HepG2 (cell line): Measurements from ENCODE around the gene FAM114A1. TPM values are rescaled to one million over a fixed set of nuclear protein-coding genes. Genes with fewer than 3 reads are reported as not detected.

Experiments
- ATF7-NPFF ChIP-seq: sonication (generic); formaldehyde crosslinking; IDR thresholded peaks from 2 replicates; pipeline ENCODE4 v1.8.1; 2023; ENCODE audit warnings: mild to moderate bottlenecking, low read depth, missing genetic modification reagents, moderate library complexity
- CHD4 ChIP-seq: fragments of 200-600 bp; sonication (generic); IDR thresholded peaks from 2 replicates; pipeline ENCODE4 v1.7.0; 2017; ENCODE audit warnings: mild to moderate bottlenecking, low read length, borderline replicate concordance
- GTF2F1 ChIP-seq: fragments of 150-350 bp; IDR thresholded peaks from 2 replicates; pipeline ENCODE4 v1.6.1; 2014; ENCODE audit warnings: low read length
- HMG20A ChIP-seq: IDR thresholded peaks from 2 replicates; pipeline ENCODE4 v1.6.1; 2016; ENCODE audit warnings: borderline replicate concordance
- MATR3 ChIP-seq: sonication (generic); formaldehyde crosslinking; IDR thresholded peaks from 2 replicates; pipeline ENCODE4 v1.4.0; 2020; ENCODE audit warnings: missing genetic modification reagents
- MXD4 ChIP-seq: IDR thresholded peaks from 2 replicates; pipeline ENCODE4 v1.6.1; 2016; ENCODE audit warnings: mild to moderate bottlenecking, missing biosample characterization, missing genetic modification reagents
- NFE2L2 ChIP-seq: fragments of 150-350 bp; IDR thresholded peaks from 2 replicates; pipeline ENCODE4 v1.6.1; 2014; ENCODE audit warnings: low read length
- NKX3-1 ChIP-seq: sonication (generic); formaldehyde crosslinking; IDR thresholded peaks from 2 replicates; pipeline ENCODE4 v1.5.0; 2020; ENCODE audit warnings: missing genetic modification reagents
- RBAK ChIP-seq: sonication (generic); formaldehyde crosslinking; IDR thresholded peaks from 2 replicates; pipeline ENCODE4 v1.5.1; 2020; ENCODE audit warnings: mild to moderate bottlenecking, missing genetic modification reagents
- TAF1 ChIP-seq: sonication (generic); formaldehyde crosslinking; IDR thresholded peaks from 2 replicates; pipeline ENCODE4 v1.4.0; 2020; ENCODE audit warnings: missing genetic modification reagents
- ZC3H13 ChIP-seq: sonication (generic); formaldehyde crosslinking; IDR thresholded peaks from 2 replicates; pipeline ENCODE4 v1.8.1; 2023; ENCODE audit warnings: mild to moderate bottlenecking, missing genetic modification reagents, moderate library complexity
- ZNF235 ChIP-seq: sonication (generic); formaldehyde crosslinking; IDR thresholded peaks from 2 replicates; pipeline ENCODE4 v1.8.1; 2023; ENCODE audit warnings: mild to moderate bottlenecking, missing genetic modification reagents, borderline replicate concordance
- ZNF24 ChIP-seq: fragments of 450-650 bp; IDR thresholded peaks from 2 replicates; pipeline ENCODE4 v1.6.1; 2017; ENCODE audit warnings: antibody characterized with exemption, mild to moderate bottlenecking
- ZNF337 ChIP-seq: sonication (generic); formaldehyde crosslinking; IDR thresholded peaks from 2 replicates; pipeline ENCODE4 v1.5.1; 2020; ENCODE audit warnings: missing genetic modification reagents, low read depth, mild to moderate bottlenecking, borderline replicate concordance
- ZNF484 ChIP-seq: sonication (generic); formaldehyde crosslinking; IDR thresholded peaks from 2 replicates; pipeline ENCODE4 v1.5.1; 2020; ENCODE audit warnings: mild to moderate bottlenecking, low read depth, missing genetic modification reagents, borderline replicate concordance
- ZNF556 ChIP-seq: sonication (generic); formaldehyde crosslinking; IDR thresholded peaks from 2 replicates; pipeline ENCODE4 v1.4.0; 2020; ENCODE audit warnings: mild to moderate bottlenecking, missing genetic modification reagents, borderline replicate concordance
- ZNF614 ChIP-seq: IDR thresholded peaks from 2 replicates; pipeline ENCODE4 v1.6.1; 2018; ENCODE audit warnings: missing biosample characterization, missing genetic modification reagents, inconsistent platforms, borderline replicate concordance
- ZNF724P ChIP-seq: sonication (generic); formaldehyde crosslinking; IDR thresholded peaks from 2 replicates; pipeline ENCODE4 v1.8.0; 2022; ENCODE audit warnings: missing genetic modification reagents, borderline replicate concordance
- ZNF782 ChIP-seq: sonication (generic); formaldehyde crosslinking; IDR thresholded peaks from 2 replicates; pipeline ENCODE4 v1.4.0; 2020; ENCODE audit warnings: missing genetic modification reagents, mild to moderate bottlenecking, borderline replicate concordance
- ZSCAN12 ChIP-seq: sonication (generic); formaldehyde crosslinking; IDR thresholded peaks from 2 replicates; pipeline ENCODE4 v1.9.0; 2021; ENCODE audit warnings: mild to moderate bottlenecking, missing genetic modification reagents
- polyA plus RNA-seq, 8 experiments: library from polyadenylated mRNA; depleted of rRNA in 3 of 8; stranded (reverse) in 7 of 8; unstranded in 1 of 8; fragments of >200 nt; fragmentation: Illumina TruSeq in 4 of 8; extraction: Trizol in 4 of 8; gene quantifications; 2 replicates each; pipeline versions ENCODE4 v1.2.1 to v1.2.3, GENCODE V29; 2011 to 2016; ENCODE audit warnings: low read depth in 4 of 8, missing spikeins in 1 of 8, mixed read lengths in 1 of 8; ENCODE audit not compliant: insufficient read depth in 1 of 8
- total RNA-seq, 5 experiments: library from RNA; depleted of rRNA; stranded (reverse); fragments of >200 nt; fragmentation: Illumina TruSeq; extraction: Trizol; gene quantifications; 2 replicates each; pipeline ENCODE4 v1.2.3, GENCODE V29; 2016; ENCODE audit warnings: low read depth in 1 of 5
- TF ChIP-seq, protein P1 (sequence below): sonication (generic); formaldehyde crosslinking; conservative IDR thresholded peaks from 2 replicates; pipeline ENCODE4 v1.8.0; 2022; ENCODE audit warnings: mild to moderate bottlenecking, moderate library complexity, missing genetic modification reagents
- TF ChIP-seq, protein P2 (sequence below): sonication (generic); formaldehyde crosslinking; IDR thresholded peaks from 2 replicates; pipeline ENCODE4 v1.5.0; 2020; ENCODE audit warnings: missing genetic modification reagents
- TF ChIP-seq, protein P3 (sequence below), 2 experiments: sonication (generic) in 1 of 2; formaldehyde crosslinking in 1 of 2; IDR thresholded peaks; 2 replicates each; pipeline versions ENCODE4 v1.4.0 to v1.6.1; 2018 to 2020; ENCODE audit warnings: missing genetic modification reagents in 2 of 2, borderline replicate concordance in 1 of 2, low read depth in 1 of 2, mild to moderate bottlenecking in 1 of 2, missing biosample characterization in 1 of 2
- TF ChIP-seq, protein P4 (sequence below): sonication (generic); formaldehyde crosslinking; IDR thresholded peaks from 2 replicates; pipeline ENCODE4 v1.4.0; 2020; ENCODE audit warnings: missing genetic modification reagents, mild to moderate bottlenecking, borderline replicate concordance

The FAM114A1 gene
- total and polyA plus RNA-seq, 2 of the 13 experiments (the other 11 are each of a cell fraction or from before 2014, with no cell fraction given): 61.0 to 76.9 TPM

DNA sequence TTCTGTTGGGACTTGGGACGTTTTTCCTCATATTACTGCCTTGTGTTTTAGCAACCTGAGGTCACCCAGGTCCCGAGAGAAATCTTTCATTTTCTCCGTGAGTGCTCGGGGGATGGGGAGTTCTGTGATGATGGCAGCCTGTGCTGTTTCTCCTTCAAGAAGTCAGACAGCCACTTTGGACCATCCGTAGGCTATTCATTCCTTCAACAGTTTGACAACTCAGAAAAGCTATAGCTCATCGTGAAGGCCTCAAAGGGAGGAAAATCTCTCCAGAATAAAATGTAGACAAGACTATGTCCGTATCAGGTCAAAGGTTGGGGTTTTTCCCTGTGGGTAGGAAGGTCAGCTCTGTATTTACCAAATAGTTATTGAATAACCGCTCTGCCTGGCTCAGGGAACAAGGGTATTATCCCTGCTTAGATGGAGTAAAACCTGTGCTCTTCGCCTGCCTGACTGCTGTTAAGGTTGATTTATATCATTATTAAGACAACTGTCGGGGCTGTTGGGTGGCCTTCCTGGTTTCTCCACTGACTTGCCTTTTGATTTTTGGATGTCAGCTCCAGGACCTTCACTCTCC is 36.6 kb downstream of the FAM114A1 start (continued):
- TF ChIP-seq ATF7-NPFF (no peak), MATR3 (CRISPR knock-in tag) (no peak), NKX3-1 (CRISPR knock-in tag) (no peak), RBAK (CRISPR knock-in tag) (no peak), ZNF235 (no peak), ZNF337 (no peak), ZNF782 (CRISPR knock-in tag) (no peak), TAF1 (CRISPR knock-in tag) (no peak), ZNF24 (no peak), ZNF614 (CRISPR knock-in tag) (0 out of 2 replicates have a peak, but pooled peaks have one; percentile 14), MXD4 (CRISPR knock-in tag) (no peak), ZNF556 (no peak), ZNF484 (CRISPR knock-in tag) (no peak), ZC3H13 (CRISPR knock-in tag) (no peak), ZNF724P (CRISPR knock-in tag) (no peak), HMG20A (peak; percentile 68; the same call in 1 of the 2 replicates), NFE2L2 (no peak), GTF2F1 (no peak), CHD4 (no peak), ZSCAN12 (no peak)
- TF ChIP-seq, protein P1, sequence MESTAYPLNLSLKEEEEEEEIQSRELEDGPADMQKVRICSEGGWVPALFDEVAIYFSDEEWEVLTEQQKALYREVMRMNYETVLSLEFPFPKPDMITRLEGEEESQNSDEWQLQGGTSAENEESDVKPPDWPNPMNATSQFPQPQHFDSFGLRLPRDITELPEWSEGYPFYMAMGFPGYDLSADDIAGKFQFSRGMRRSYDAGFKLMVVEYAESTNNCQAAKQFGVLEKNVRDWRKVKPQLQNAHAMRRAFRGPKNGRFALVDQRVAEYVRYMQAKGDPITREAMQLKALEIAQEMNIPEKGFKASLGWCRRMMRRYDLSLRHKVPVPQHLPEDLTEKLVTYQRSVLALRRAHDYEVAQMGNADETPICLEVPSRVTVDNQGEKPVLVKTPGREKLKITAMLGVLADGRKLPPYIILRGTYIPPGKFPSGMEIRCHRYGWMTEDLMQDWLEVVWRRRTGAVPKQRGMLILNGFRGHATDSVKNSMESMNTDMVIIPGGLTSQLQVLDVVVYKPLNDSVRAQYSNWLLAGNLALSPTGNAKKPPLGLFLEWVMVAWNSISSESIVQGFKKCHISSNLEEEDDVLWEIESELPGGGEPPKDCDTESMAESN: 0 out of 2 replicates have a peak, but pooled peaks have one; percentile 22
- TF ChIP-seq, protein P2, sequence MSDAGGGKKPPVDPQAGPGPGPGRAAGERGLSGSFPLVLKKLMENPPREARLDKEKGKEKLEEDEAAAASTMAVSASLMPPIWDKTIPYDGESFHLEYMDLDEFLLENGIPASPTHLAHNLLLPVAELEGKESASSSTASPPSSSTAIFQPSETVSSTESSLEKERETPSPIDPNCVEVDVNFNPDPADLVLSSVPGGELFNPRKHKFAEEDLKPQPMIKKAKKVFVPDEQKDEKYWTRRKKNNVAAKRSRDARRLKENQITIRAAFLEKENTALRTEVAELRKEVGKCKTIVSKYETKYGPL (CRISPR knock-in tag): no peak
- TF ChIP-seq, protein P3, sequence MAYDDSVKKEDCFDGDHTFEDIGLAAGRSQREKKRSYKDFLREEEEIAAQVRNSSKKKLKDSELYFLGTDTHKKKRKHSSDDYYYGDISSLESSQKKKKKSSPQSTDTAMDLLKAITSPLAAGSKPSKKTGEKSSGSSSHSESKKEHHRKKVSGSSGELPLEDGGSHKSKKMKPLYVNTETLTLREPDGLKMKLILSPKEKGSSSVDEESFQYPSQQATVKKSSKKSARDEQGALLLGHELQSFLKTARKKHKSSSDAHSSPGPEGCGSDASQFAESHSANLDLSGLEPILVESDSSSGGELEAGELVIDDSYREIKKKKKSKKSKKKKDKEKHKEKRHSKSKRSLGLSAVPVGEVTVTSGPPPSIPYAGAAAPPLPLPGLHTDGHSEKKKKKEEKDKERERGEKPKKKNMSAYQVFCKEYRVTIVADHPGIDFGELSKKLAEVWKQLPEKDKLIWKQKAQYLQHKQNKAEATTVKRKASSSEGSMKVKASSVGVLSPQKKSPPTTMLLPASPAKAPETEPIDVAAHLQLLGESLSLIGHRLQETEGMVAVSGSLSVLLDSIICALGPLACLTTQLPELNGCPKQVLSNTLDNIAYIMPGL (CRISPR knock-in tag; IDR thresholded peaks at IDR 0.05; ENCODE audit: borderline replicate concordance in 1 of 2, low read depth in 1 of 2): no peak; a peak in 1 of 4 replicates
- TF ChIP-seq, protein P4, sequence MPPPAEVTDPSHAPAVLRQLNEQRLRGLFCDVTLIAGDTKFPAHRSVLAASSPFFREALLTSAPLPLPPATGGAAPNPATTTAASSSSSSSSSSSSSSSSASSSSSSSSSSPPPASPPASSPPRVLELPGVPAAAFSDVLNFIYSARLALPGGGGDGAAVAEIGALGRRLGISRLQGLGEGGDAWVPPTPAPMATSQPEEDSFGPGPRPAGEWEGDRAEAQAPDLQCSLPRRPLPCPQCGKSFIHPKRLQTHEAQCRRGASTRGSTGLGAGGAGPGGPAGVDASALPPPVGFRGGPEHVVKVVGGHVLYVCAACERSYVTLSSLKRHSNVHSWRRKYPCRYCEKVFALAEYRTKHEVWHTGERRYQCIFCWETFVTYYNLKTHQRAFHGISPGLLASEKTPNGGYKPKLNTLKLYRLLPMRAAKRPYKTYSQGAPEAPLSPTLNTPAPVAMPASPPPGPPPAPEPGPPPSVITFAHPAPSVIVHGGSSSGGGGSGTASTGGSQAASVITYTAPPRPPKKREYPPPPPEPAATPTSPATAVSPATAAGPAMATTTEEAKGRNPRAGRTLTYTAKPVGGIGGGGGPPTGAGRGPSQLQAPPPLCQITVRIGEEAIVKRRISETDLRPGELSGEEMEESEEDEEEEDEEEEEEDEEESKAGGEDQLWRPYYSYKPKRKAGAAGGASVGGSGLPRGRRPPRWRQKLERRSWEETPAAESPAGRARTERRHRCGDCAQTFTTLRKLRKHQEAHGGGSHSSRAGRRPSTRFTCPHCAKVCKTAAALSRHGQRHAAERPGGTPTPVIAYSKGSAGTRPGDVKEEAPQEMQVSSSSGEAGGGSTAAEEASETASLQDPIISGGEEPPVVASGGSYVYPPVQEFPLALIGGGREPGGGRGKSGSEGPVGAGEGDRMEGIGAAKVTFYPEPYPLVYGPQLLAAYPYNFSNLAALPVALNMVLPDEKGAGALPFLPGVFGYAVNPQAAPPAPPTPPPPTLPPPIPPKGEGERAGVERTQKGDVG (CRISPR knock-in tag): no peak
